HCT116 (cell line): Measurements from ENCODE around the gene TRIP10. TPM values are rescaled to one million over a fixed set of nuclear protein-coding genes. Genes with fewer than 3 reads are reported as not detected.

Experiments used
- ATAC-seq: fragments of 200-7000 bp; cut with Tn5 transposase; 2 replicates; pipeline ENCODE4 v1.9.1; 2020; ENCODE audit warnings: mild to moderate bottlenecking, moderate library complexity
- BruUV-seq: library from RNA; stranded (reverse); fragments of 400-500 nt; replicated peaks from 2 replicates; lab custom pipeline; 2021; lab: Mats Ljungman, UMichigan
- CTCF ChIA-PET: fragments of 300-600 bp; sonication (Branson Sonifier 250); formaldehyde crosslinking; loops from one replicate; lab custom pipeline; 2021; ENCODE audit warnings: antibody characterized with exemption; lab: Charles Lee
- POLR2A ChIA-PET: fragments of 300-600, 350-600 bp; sonication (Branson Sonifier 250); formaldehyde crosslinking; loops from one replicate; lab custom pipeline; 2021; ENCODE audit warnings: antibody characterized with exemption; lab: Charles Lee
- RAD21 ChIA-PET, 2 experiments: fragments of 300-600 bp; sonication (Branson Sonifier 250); formaldehyde crosslinking; loops; one replicate each; lab custom pipeline; 2023; ENCODE audit warnings: low total read pairs in 2 of 2; ENCODE audit not compliant: uncharacterized antibody in 2 of 2, unreplicated experiment in 2 of 2, low non-redundant PET in 1 of 2; lab: Charles Lee
- DNase-seq: peaks from one replicate; pipeline ENCODE4 v3.0.0-alpha.2; 2010; ENCODE audit warnings: low read depth, low spot score
- H2AFZ ChIP-seq: fragments of 200-600 bp; shearing (Covaris generic), sonication (generic); 2 replicates; pipeline ENCODE4 v1.6.1; 2017; ENCODE audit warnings: low read depth, mixed run types, mixed read lengths, antibody characterized with exemption, low read length; ENCODE audit not compliant: poor library complexity, severe bottlenecking
- H3K27ac ChIP-seq: 2 replicates; pipeline ENCODE4 v1.5.1; 2012; ENCODE audit warnings: low read depth, low read length
- H3K27me3 ChIP-seq: fragments of 200-600 bp; sonication (generic); 2 replicates; pipeline ENCODE4 v1.6.1; 2016; ENCODE audit warnings: mixed run types, low read length, mixed read lengths; ENCODE audit not compliant: insufficient read depth
- H3K36me3 ChIP-seq, 2 experiments: fragments of 200-500 bp in 1 of 2; fragments of 200-600 bp in 1 of 2; sonication (Bioruptor generic) in 1 of 2; sonication (generic) in 1 of 2; 2 replicates each; pipeline versions ENCODE4 v1.5.1 to v1.6.1; 2014 to 2016; ENCODE audit warnings: low read length in 2 of 2, inconsistent platforms in 1 of 2, mixed read lengths in 1 of 2, mixed run types in 1 of 2; ENCODE audit not compliant: insufficient read depth in 2 of 2, control insufficient read depth in 1 of 2
- H3K4me1 ChIP-seq, 2 experiments: fragments of 200-600 bp in 1 of 2; sonication (generic) in 1 of 2; 2 replicates each; pipeline versions ENCODE4 v1.5.1 to v1.6.1; 2012 to 2017; ENCODE audit warnings: low read length in 2 of 2, inconsistent platforms in 1 of 2, mild to moderate bottlenecking in 1 of 2, mixed read lengths in 1 of 2, mixed run types in 1 of 2, moderate library complexity in 1 of 2; ENCODE audit not compliant: insufficient read depth in 2 of 2, control insufficient read depth in 1 of 2
- H3K4me2 ChIP-seq: fragments of 200-600 bp; sonication (generic); 2 replicates; pipeline ENCODE4 v1.6.1; 2017; ENCODE audit warnings: mixed run types, low read length, mixed read lengths
- H3K4me3 ChIP-seq, 2 experiments: fragments of 200-600 bp in 1 of 2; sonication (generic) in 1 of 2; replicated peaks in 1 of 2; 2 replicates each; pipeline ENCODE4 v1.5.1; 2011 to 2016; ENCODE audit warnings: low read length in 2 of 2, control low read depth in 1 of 2, low read depth in 1 of 2, mild to moderate bottlenecking in 1 of 2, mixed read lengths in 1 of 2, mixed run types in 1 of 2
- H3K79me2 ChIP-seq: fragments of 200-600 bp; sonication (generic); 2 replicates; pipeline ENCODE4 v1.6.1; 2017; ENCODE audit warnings: mild to moderate bottlenecking, mixed run types, low read length, moderate library complexity, mixed read lengths; ENCODE audit not compliant: insufficient read depth
- H3K9ac ChIP-seq: fragments of 200-600 bp; sonication (generic); 2 replicates; pipeline ENCODE4 v1.6.1; 2016; ENCODE audit warnings: low read length, mixed read lengths
- H3K9me2 ChIP-seq: fragments of 200-600 bp; sonication (generic), shearing (Covaris generic); 2 replicates; pipeline ENCODE4 v1.6.1; 2017; ENCODE audit warnings: mixed run types, mild to moderate bottlenecking, moderate library complexity; ENCODE audit not compliant: insufficient read depth
- H3K9me3 ChIP-seq, 2 experiments: fragments of 200-500 bp in 1 of 2; fragments of 200-600 bp in 1 of 2; sonication (Bioruptor generic) in 1 of 2; sonication (generic) in 1 of 2; 2 replicates each; pipeline ENCODE4 v1.6.1; 2014 to 2017; ENCODE audit warnings: low read length in 2 of 2, mixed read lengths in 2 of 2, inconsistent platforms in 1 of 2, low read depth in 1 of 2, mild to moderate bottlenecking in 1 of 2, mixed run types in 1 of 2, moderate library complexity in 1 of 2; ENCODE audit not compliant: control insufficient read depth in 1 of 2, insufficient read depth in 1 of 2
- H4K20me1 ChIP-seq: fragments of 200-600 bp; sonication (generic), shearing (Covaris generic); 2 replicates; pipeline ENCODE4 v1.6.1; 2017; ENCODE audit warnings: mixed run types, mild to moderate bottlenecking, moderate library complexity; ENCODE audit not compliant: insufficient read depth
- ATF3 ChIP-seq: IDR thresholded peaks from 2 replicates; pipeline ENCODE4 v1.6.1; 2012
- CTCF ChIP-seq, 3 experiments: fragments of 200-600 bp in 1 of 3; sonication (generic) in 1 of 3; IDR thresholded peaks in 2 of 3; conservative IDR thresholded peaks in 1 of 3; 2 replicates each; pipeline ENCODE4 v1.5.1; 2012 to 2017; ENCODE audit warnings: low read depth in 2 of 3, low read length in 2 of 3, antibody characterized with exemption in 1 of 3, borderline replicate concordance in 1 of 3, control low read depth in 1 of 3, mild to moderate bottlenecking in 1 of 3, mixed read lengths in 1 of 3, mixed run types in 1 of 3, moderate library complexity in 1 of 3; ENCODE audit not compliant: insufficient read depth in 1 of 3
- EGR1 ChIP-seq: IDR thresholded peaks from 2 replicates; pipeline ENCODE4 v1.6.1; 2012; ENCODE audit warnings: low read depth
- ELF1 ChIP-seq: IDR thresholded peaks from 2 replicates; pipeline ENCODE4 v1.6.1; 2012; ENCODE audit warnings: low read depth, borderline replicate concordance
- EZH2 ChIP-seq: fragments of 200-600 bp; sonication (generic); IDR thresholded peaks from 2 replicates; pipeline ENCODE4 v1.6.1; 2017; ENCODE audit warnings: antibody characterized with exemption, mixed run types
- POLR2A ChIP-seq: IDR thresholded peaks from 2 replicates; pipeline ENCODE4 v1.7.0; 2011; ENCODE audit warnings: borderline replicate concordance; ENCODE audit not compliant: insufficient read depth, insufficient read length; ENCODE audit errors: extremely low read depth
- POLR2AphosphoS5 ChIP-seq: IDR thresholded peaks from 2 replicates; pipeline ENCODE4 v1.6.1; 2011; ENCODE audit warnings: mild to moderate bottlenecking, low read depth, low read length, moderate library complexity
- REST ChIP-seq: IDR thresholded peaks from 2 replicates; pipeline ENCODE4 v1.6.1; 2012; ENCODE audit warnings: low read depth
- SIN3A ChIP-seq: IDR thresholded peaks from 2 replicates; pipeline ENCODE4 v1.6.1; 2012; ENCODE audit warnings: low read depth
- SP1 ChIP-seq: IDR thresholded peaks from 2 replicates; pipeline ENCODE4 v1.6.1; 2012; ENCODE audit warnings: low read depth
- TCF7L2 ChIP-seq: IDR thresholded peaks from 2 replicates; pipeline ENCODE4 v1.7.0; 2011; ENCODE audit warnings: borderline replicate concordance, inconsistent platforms; ENCODE audit not compliant: insufficient read depth, insufficient read length; ENCODE audit errors: extremely low read depth
- YY1 ChIP-seq: IDR thresholded peaks from 2 replicates; pipeline ENCODE4 v1.6.1; 2011; ENCODE audit warnings: low read length, low read depth, moderate library complexity, mild to moderate bottlenecking; ENCODE audit not compliant: insufficient replicate concordance; ENCODE audit errors: extremely low read depth
- ZFX ChIP-seq: fragments of 450-650 bp; IDR thresholded peaks from 2 replicates; pipeline ENCODE4 v1.6.1; 2017
- ZNF274 ChIP-seq: fragments of 200-500 bp; sonication (Bioruptor generic); IDR thresholded peaks from 2 replicates; pipeline ENCODE4 v1.6.1; 2014; ENCODE audit warnings: mild to moderate bottlenecking, low read depth, low read length, inconsistent platforms
- intact Hi-C: fragments of 100-400 bp; cut with micrococcal nuclease; formaldehyde crosslinking; loops from 2 replicates; pipeline ENCODE4 v1.10.0; 2022
- total RNA-seq: library from RNA; stranded (reverse); gene quantifications from one replicate; pipeline ENCODE4 v1.2.1, GENCODE V29; 2021; ENCODE audit not compliant: unreplicated experiment

Gene TRIP10
- total RNA-seq, 1 experiment from 2014 or later: 111 TPM

- TF ChIP-seq REST (no peak), EZH2 (no peak), ATF3 (no peak), TCF7L2 (no peak), ELF1 (no peak)
Measured at GRCh38 chr19:6723738-6724137, 15.7 kb upstream of the TRIP10 start (continued).

- ATAC-seq (no peak), DNase-seq (no peak)
- Histone ChIP-seq H3K9me3 (no peaks in the 10 kb centered on the region), H3K27me3 (no peaks in the 10 kb centered on the region), H3K4me1 (peaks cover 13 to 15% of the 10 kb centered on the region in 2 experiments; a peak in 3 of 4 replicates), H3K27ac (no peak overlapping the region), H3K4me3 (no peak overlapping the region), H3K79me2 (no peaks in the 10 kb centered on the region), H3K36me3 (no peaks in the 10 kb centered on the region), H2AFZ (no peak overlapping the region), H4K20me1 (no peaks in the 10 kb centered on the region), H3K9me2 (no peaks in the 10 kb centered on the region), H3K9ac (no peak overlapping the region), H3K4me2 (no peak overlapping the region)
- RAD21 ChIA-PET: no interaction called here
- POLR2A ChIA-PET: interaction anchor here (0.8 kb wide), 1 partner anchor 12 kb away, joined by 3 read pairs; no protein-coding TSS in a partner anchor
- BruUV-seq: no TSS peak
- intact Hi-C loops: no loop called here
- CTCF ChIA-PET: no interaction called here
- TF ChIP-seq EZH2 (no peak), REST (no peak), SP1 (no peak), POLR2AphosphoS5 (no peak), POLR2A (no peak), CTCF (IDR thresholded peaks at IDR 0.05 in 2 of 3, conservative IDR thresholded peaks at IDR 0.05 in 1 of 3; ENCODE audit: borderline replicate concordance in 1 of 3, insufficient read depth in 1 of 3, low read depth in 2 of 3, low read length in 2 of 3) (no peak), ZNF274 (no peak), YY1 (no peak), EGR1 (no peak), ZFX (no peak), SIN3A (no peak)
Measured at GRCh38 chr19:6724631-6725492, 14.6 kb upstream of the TRIP10 start.
